ENCODE results near the gene PRPF4.

GRCh38 chr9:113331780-113332179 lies 56.3 kb downstream of the PRPF4 start:
- TF ChIP-seq CTCF (IDR thresholded peaks at IDR 0.05) (no peak), POLR2AphosphoS5 (IDR thresholded peaks at IDR 0.05; ENCODE audit: insufficient read depth in 1 of 2, low read depth in 1 of 2) (no peak)

All from vagina (tissue), 2 donors.